IMR-90 (cell line): ENCODE results near the gene RHOC. TPM values are rescaled to one million over a fixed set of nuclear protein-coding genes. Genes with fewer than 3 reads are reported as not detected.

Source experiments
- ATAC-seq: fragments of 200-7000 bp; cut with Tn5 transposase; 2 replicates; pipeline ENCODE4 v1.9.1; 2020; ENCODE audit warnings: low read depth, mild to moderate bottlenecking, moderate library complexity
- BruUV-seq: library from RNA; stranded (reverse); fragments of 400-500 nt; replicated peaks from 2 replicates; lab custom pipeline; 2021; lab: Mats Ljungman, UMichigan
- CTCF ChIA-PET: fragments of 300-600 bp; formaldehyde crosslinking; extraction: SDS; loops from one replicate; lab custom pipeline; 2021; ENCODE audit warnings: antibody characterized with exemption; lab: Yijun Ruan, JAX
- POLR2A ChIA-PET: fragments of 300-600 bp; sonication (Branson Sonifier 250); formaldehyde crosslinking; loops from one replicate; lab custom pipeline; 2022; ENCODE audit warnings: antibody characterized with exemption; ENCODE audit not compliant: unreplicated experiment; lab: Charles Lee
- DNase-seq: peaks from one replicate; pipeline ENCODE4 v3.0.0; 2013
- H2AFZ ChIP-seq: replicated peaks from 2 replicates; pipeline ENCODE3; 2013; ENCODE audit warnings: low read length, mild to moderate bottlenecking; ENCODE audit not compliant: poor library complexity
- H2AK5ac ChIP-seq: 2 replicates; pipeline ENCODE4 v1.6.1; 2013; ENCODE audit warnings: low read depth, low read length, inconsistent platforms
- H2AK9ac ChIP-seq: replicated peaks from 2 replicates; pipeline ENCODE3; 2013; ENCODE audit warnings: mild to moderate bottlenecking, low read depth, low read length, moderate library complexity; ENCODE audit not compliant: poor library complexity
- H2BK120ac ChIP-seq: 2 replicates; pipeline ENCODE4 v1.6.1; 2013; ENCODE audit warnings: low read depth, low read length, inconsistent platforms
- H2BK15ac ChIP-seq: 3 replicates; pipeline ENCODE4 v1.6.1; 2013; ENCODE audit warnings: low read depth, low read length, inconsistent platforms
- H2BK20ac ChIP-seq: 2 replicates; pipeline ENCODE4 v1.6.1; 2013; ENCODE audit warnings: low read depth, mild to moderate bottlenecking, inconsistent platforms, low read length, moderate library complexity
- H2BK5ac ChIP-seq: 2 replicates; pipeline ENCODE4 v1.6.1; 2013; ENCODE audit warnings: mild to moderate bottlenecking, low read depth, low read length, inconsistent platforms; ENCODE audit not compliant: poor library complexity, severe bottlenecking
- H3K14ac ChIP-seq: replicated peaks from 2 replicates; pipeline ENCODE4 v1.6.1; 2013; ENCODE audit warnings: low read depth, low read length, inconsistent platforms
- H3K18ac ChIP-seq: 2 replicates; pipeline ENCODE4 v1.6.1; 2013; ENCODE audit warnings: low read depth, low read length, control low read depth
- H3K23ac ChIP-seq: 2 replicates; pipeline ENCODE4 v1.6.1; 2013; ENCODE audit warnings: low read depth, low read length, inconsistent platforms
- H3K27ac ChIP-seq: 2 replicates; pipeline ENCODE4 v1.5.1; 2013; ENCODE audit warnings: mild to moderate bottlenecking, control low read depth, low read length; ENCODE audit not compliant: insufficient read depth
- H3K27me3 ChIP-seq: 2 replicates; pipeline ENCODE4 v1.6.1; 2013; ENCODE audit warnings: low read length; ENCODE audit not compliant: control insufficient read depth, insufficient read depth
- H3K36me3 ChIP-seq: 2 replicates; pipeline ENCODE4 v1.6.1; 2013; ENCODE audit warnings: low read length, mixed read lengths; ENCODE audit not compliant: control insufficient read depth, insufficient read depth
- H3K4ac ChIP-seq: 2 replicates; pipeline ENCODE4 v1.6.1; 2013; ENCODE audit warnings: low read depth, low read length, inconsistent platforms
- H3K4me1 ChIP-seq: 2 replicates; pipeline ENCODE4 v1.6.1; 2013; ENCODE audit warnings: low read length, mixed read lengths; ENCODE audit not compliant: control insufficient read depth, insufficient read depth
- H3K4me2 ChIP-seq: 2 replicates; pipeline ENCODE4 v1.6.1; 2013; ENCODE audit warnings: low read depth, mild to moderate bottlenecking, control low read depth, low read length, moderate library complexity
- H3K4me3 ChIP-seq: 2 replicates; pipeline ENCODE4 v1.5.1; 2013; ENCODE audit warnings: low read depth, mild to moderate bottlenecking, control low read depth, low read length, moderate library complexity; ENCODE audit not compliant: insufficient read depth
- H3K56ac ChIP-seq: 2 replicates; pipeline ENCODE4 v1.6.1; 2013; ENCODE audit warnings: low read length, inconsistent platforms; ENCODE audit not compliant: insufficient read depth; ENCODE audit errors: extremely low read depth
- H3K79me1 ChIP-seq, 2 experiments: 2 replicates each; pipeline ENCODE4 v1.6.1; 2013; ENCODE audit warnings: low read length in 2 of 2, inconsistent platforms in 1 of 2, low read depth in 1 of 2
- H3K9ac ChIP-seq: 2 replicates; pipeline ENCODE4 v1.6.1; 2013; ENCODE audit warnings: low read depth, low read length, control low read depth
- H3K9me1 ChIP-seq: 2 replicates; pipeline ENCODE4 v1.6.1; 2013; ENCODE audit warnings: low read length, inconsistent platforms; ENCODE audit not compliant: insufficient read depth
- H3K9me3 ChIP-seq: 2 replicates; pipeline ENCODE4 v1.6.1; 2013; ENCODE audit warnings: low read length; ENCODE audit not compliant: control insufficient read depth, insufficient read depth
- H4K20me1 ChIP-seq: 2 replicates; pipeline ENCODE4 v1.6.1; 2013; ENCODE audit warnings: low read length, inconsistent platforms; ENCODE audit not compliant: insufficient read depth
- H4K5ac ChIP-seq: 2 replicates; pipeline ENCODE4 v1.6.1; 2013; ENCODE audit warnings: mild to moderate bottlenecking, low read depth, low read length, control low read depth
- H4K8ac ChIP-seq, 2 experiments: 2 replicates each; pipeline ENCODE4 v1.6.1; 2013; ENCODE audit warnings: low read depth in 2 of 2, low read length in 2 of 2, control low read depth in 1 of 2, inconsistent platforms in 1 of 2
- H4K91ac ChIP-seq: 2 replicates; pipeline ENCODE4 v1.6.1; 2013; ENCODE audit warnings: low read depth, low read length, inconsistent platforms; ENCODE audit not compliant: insufficient read depth
- CHD1 ChIP-seq: IDR thresholded peaks from 2 replicates; pipeline ENCODE4 v1.6.1; 2012; ENCODE audit warnings: low read depth, low read length, improper control_type of control experiment
- FOS ChIP-seq: fragments of 150-350 bp; IDR thresholded peaks from 2 replicates; pipeline ENCODE4 v1.6.1; 2016; ENCODE audit warnings: low read depth, low read length
- MAFK ChIP-seq: IDR thresholded peaks from 2 replicates; pipeline ENCODE4 v1.6.1; 2012; ENCODE audit warnings: low read depth, low read length, improper control_type of control experiment
- MXI1 ChIP-seq: IDR thresholded peaks from 2 replicates; pipeline ENCODE4 v1.6.1; 2012; ENCODE audit warnings: low read depth, mild to moderate bottlenecking, low read length, moderate library complexity, borderline replicate concordance
- WGBS, 2 experiments: methylation state at CpG; one replicate each; pipeline versions ENCODE4 v1.1.5 to v1.1.7; 2013; ENCODE audit warnings: missing lambda C conversion rate in 2 of 2; ENCODE audit not compliant: insufficient read length in 1 of 2; ENCODE audit errors: extremely low coverage in 2 of 2; 5-methylcytosine and 5-hydroxymethylcytosine counted together
- dilution Hi-C: fragments of 300-500 bp; cut with HindIII; formaldehyde crosslinking; loops from one replicate; pipeline ENCODE4 v1.14.3; 2018; ENCODE audit warnings: low sequenced_read_pairs; ENCODE audit not compliant: unreplicated experiment
- in situ Hi-C: fragments of 300-500 bp; cut with MboI; formaldehyde crosslinking; loops from 3 replicates; pipeline ENCODE4 v1.14.3; 2019; ENCODE audit warnings: low sequenced_read_pairs, inconsistent platforms, mixed read lengths
- intact Hi-C: fragments of 100-400 bp; cut with micrococcal nuclease; formaldehyde crosslinking; loops from 2 replicates; pipeline ENCODE4 v1.10.0; 2022
- polyA plus RNA-seq, 3 experiments: library from polyadenylated mRNA; depleted of rRNA; stranded (reverse); fragments of >200 nt; gene quantifications; 2 replicates each; pipeline ENCODE4 v1.2.3, GENCODE V29; 2012; ENCODE audit warnings: low replicate concordance in 1 of 3
- total RNA-seq: library from RNA; depleted of rRNA; stranded (reverse); fragments of >200 nt; gene quantifications from 2 replicates; pipeline ENCODE4 v1.2.3, GENCODE V29; 2012
- TF ChIP-seq, protein P1 (sequence below): fragments of 150-350 bp; IDR thresholded peaks from 2 replicates; pipeline ENCODE4 v1.6.1; 2016; ENCODE audit warnings: low read depth, mild to moderate bottlenecking, low read length, moderate library complexity, borderline replicate concordance

Gene RHOC
- total and polyA plus RNA-seq, 2 of the 4 experiments (the other 2 are of a cell fraction) = 764 to 839 TPM

DNA sequence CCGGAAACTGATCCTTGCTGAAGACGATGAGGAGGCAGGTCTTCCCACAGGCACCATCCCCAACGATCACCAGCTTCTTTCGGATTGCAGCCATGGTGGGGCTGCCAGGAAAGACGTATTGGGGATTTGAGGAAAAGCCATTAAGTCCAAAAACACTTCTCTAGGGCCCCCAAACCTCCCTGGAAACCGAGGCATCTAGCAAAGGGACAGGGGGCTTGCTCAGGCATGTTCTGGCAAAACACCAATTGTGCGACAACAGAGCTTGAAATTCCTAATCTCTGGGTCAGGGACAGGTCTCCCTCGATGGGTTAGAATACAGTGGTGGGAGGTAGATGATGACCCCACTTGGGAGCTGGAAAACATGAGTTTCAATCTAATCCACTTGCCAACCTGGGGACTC, 3.2 kb downstream of the RHOC start:
- Histone ChIP-seq H2AK9ac (peak overlapping the region; percentile 3), H2BK120ac (no peak overlapping the region), H3K4ac (peak overlapping the region; percentile 46), H3K14ac (no peak overlapping the region; the same call in 1 of the 2 replicates), H4K20me1 (peaks cover 51% of the 10 kb centered on the region), H3K4me1 (peaks cover 34% of the 10 kb centered on the region), H3K9ac (no peak overlapping the region), H3K23ac (peak overlapping the region; percentile 69; the same call in 1 of the 2 replicates), H3K4me3 (no peak overlapping the region), H3K36me3 (peaks cover 36% of the 10 kb centered on the region), H2BK15ac (no peak overlapping the region), H2BK20ac (no peak overlapping the region), H3K18ac (no peak overlapping the region), H4K5ac (no peak overlapping the region), H4K8ac (peak overlapping the region in 1 of 2 experiments; percentile 69; a peak in 2 of 4 replicates), H2AFZ (no peak overlapping the region), H3K56ac (no peak overlapping the region), H2AK5ac (peak overlapping the region; percentile 88; the same call in 1 of the 2 replicates), H3K9me1 (peaks cover 20% of the 10 kb centered on the region), H4K91ac (no peak overlapping the region), H3K79me1 (peaks cover 11 to 71% of the 10 kb centered on the region in 2 experiments; a peak in 3 of 4 replicates), H3K9me3 (no peaks in the 10 kb centered on the region), H2BK5ac (peak overlapping the region; percentile 77), H3K27ac (peak overlapping the region; percentile 6; the same call in 1 of the 2 replicates), H3K27me3 (no peaks in the 10 kb centered on the region), H3K4me2 (no peak overlapping the region)
- WGBS, 2 experiments = 100% methylated on average over 2 of the region's 8 CpGs; no CpG with 5 or more reads in 1 of the 2 experiments
- ChIA-PET POLR2A (interaction anchor here (0.5 kb wide), 1 partner anchor 284 kb away, joined by 3 read pairs; no protein-coding TSS in a partner anchor), CTCF (interaction anchor here (0.9 to 1.2 kb wide), 3 partner anchors 12 to 313 kb away, joined by 3 to 4 read pairs (median 3); no protein-coding TSS in a partner anchor)
- TF ChIP-seq MXI1 = no peak
- TF ChIP-seq, protein P1, sequence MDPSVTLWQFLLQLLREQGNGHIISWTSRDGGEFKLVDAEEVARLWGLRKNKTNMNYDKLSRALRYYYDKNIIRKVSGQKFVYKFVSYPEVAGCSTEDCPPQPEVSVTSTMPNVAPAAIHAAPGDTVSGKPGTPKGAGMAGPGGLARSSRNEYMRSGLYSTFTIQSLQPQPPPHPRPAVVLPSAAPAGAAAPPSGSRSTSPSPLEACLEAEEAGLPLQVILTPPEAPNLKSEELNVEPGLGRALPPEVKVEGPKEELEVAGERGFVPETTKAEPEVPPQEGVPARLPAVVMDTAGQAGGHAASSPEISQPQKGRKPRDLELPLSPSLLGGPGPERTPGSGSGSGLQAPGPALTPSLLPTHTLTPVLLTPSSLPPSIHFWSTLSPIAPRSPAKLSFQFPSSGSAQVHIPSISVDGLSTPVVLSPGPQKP = no peak
- no peak for TF ChIP-seq FOS
- TF ChIP-seq MAFK = no peak
- TF ChIP-seq CHD1 = no peak
- BruUV-seq = no TSS peak
- intact Hi-C loops = loop anchor here (10.0 kb wide), 1 partner anchor 239 kb away; no protein-coding TSS in a partner anchor
- DNase-seq (no peak), ATAC-seq (no peak)
- in situ Hi-C loops = loop anchor here (10.0 to 25.0 kb wide), 2 partner anchors 199 to 984 kb away; partner anchors contain the start of gene WNT2B
- dilution Hi-C loops = no loop called here
